Measurements from ENCODE around the gene TRAF6.

Gene TRAF6

DNA sequence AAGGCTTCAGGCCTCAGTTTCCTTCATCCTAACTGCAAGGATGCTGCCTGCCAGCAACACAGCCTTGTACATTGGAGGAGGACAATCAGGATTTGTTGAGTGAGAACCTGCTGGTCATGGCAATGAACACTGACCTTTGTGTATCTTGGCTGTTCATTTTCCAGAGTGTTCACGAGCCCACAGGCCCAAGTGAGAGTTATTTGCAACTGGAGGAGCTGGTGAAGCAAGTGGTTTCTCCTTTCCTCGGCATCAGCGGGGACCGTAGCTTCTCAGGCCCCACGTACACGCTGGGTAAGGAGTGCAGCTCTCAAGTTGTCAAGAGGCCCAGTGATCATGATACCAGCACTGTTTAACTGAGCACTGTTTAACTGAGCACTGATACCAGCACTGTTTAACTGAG, 59.0 kb downstream of the TRAF6 start:
- TF ChIP-seq, protein P1, sequence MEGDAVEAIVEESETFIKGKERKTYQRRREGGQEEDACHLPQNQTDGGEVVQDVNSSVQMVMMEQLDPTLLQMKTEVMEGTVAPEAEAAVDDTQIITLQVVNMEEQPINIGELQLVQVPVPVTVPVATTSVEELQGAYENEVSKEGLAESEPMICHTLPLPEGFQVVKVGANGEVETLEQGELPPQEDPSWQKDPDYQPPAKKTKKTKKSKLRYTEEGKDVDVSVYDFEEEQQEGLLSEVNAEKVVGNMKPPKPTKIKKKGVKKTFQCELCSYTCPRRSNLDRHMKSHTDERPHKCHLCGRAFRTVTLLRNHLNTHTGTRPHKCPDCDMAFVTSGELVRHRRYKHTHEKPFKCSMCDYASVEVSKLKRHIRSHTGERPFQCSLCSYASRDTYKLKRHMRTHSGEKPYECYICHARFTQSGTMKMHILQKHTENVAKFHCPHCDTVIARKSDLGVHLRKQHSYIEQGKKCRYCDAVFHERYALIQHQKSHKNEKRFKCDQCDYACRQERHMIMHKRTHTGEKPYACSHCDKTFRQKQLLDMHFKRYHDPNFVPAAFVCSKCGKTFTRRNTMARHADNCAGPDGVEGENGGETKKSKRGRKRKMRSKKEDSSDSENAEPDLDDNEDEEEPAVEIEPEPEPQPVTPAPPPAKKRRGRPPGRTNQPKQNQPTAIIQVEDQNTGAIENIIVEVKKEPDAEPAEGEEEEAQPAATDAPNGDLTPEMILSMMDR (IDR thresholded peaks at IDR 0.05; ENCODE audit: extremely low read depth, missing control alignments), result no peak
- no peak for DNase-seq (ENCODE audit: low spot score)

DNA sequence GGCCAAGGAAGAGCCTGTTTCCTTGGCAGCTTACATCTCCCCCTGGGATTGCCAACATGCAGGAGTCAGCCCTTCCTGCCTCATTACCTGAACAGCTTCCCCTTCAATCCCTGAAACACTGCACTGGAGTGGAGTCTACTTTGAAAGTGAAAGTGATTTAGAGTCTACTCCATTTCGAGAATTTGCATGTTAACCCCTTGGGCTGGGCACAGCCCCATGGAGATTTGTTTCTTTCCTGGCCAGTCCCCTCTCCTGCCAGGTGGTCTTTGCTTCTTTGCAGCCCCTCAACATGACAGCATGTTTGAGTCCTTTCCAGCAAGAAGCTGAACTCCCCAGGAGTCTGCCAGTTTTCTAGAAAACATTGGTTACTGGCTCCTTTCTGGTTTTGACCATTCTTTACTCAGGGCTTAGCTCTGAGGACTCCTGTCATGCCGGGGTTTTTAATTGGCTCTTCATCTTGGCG, 59.9 kb downstream of the TRAF6 start:
- DNase-seq (ENCODE audit: low spot score), result peak; percentile 44

GRCh38 chr11:36449561-36450096, 60.4 kb downstream of the TRAF6 start:
- TF ChIP-seq, protein P1 (IDR thresholded peaks at IDR 0.05; ENCODE audit: extremely low read depth, missing control alignments), result no peak
- DNase-seq (ENCODE audit: low spot score), result no peak

More for the DNA sequence above, 59.9 kb downstream of the TRAF6 start:
- TF ChIP-seq, protein P1 (IDR thresholded peaks at IDR 0.05; ENCODE audit: extremely low read depth, missing control alignments), result no peak

GRCh38 chr11:36447947-36448346, 62.1 kb downstream of the TRAF6 start:
- no peak for DNase-seq (ENCODE audit: low spot score)
- TF ChIP-seq, protein P1 (IDR thresholded peaks at IDR 0.05; ENCODE audit: extremely low read depth, missing control alignments), result no peak

DNA sequence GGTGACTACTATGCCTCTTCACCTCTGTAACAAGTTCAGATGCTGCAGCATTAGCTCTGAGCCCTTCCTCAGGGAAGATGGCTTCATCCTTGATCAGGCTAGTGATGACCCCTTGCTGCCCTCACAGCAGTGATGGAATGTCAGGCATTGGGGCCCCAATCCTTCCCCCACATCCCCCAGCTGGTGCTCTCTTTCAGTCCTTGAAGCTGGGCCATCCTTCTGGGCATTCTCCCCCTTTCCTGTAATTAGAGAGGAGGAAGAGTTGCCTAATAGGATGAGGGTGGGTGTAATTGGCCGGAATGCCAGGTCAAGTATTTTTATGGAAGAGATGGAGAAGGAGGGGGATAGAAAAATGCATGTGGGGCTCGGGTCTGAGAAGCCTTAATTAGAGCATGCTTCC, 62.6 kb downstream of the TRAF6 start:
- TF ChIP-seq, protein P1 (IDR thresholded peaks at IDR 0.05; ENCODE audit: extremely low read depth, missing control alignments), result no peak
- DNase-seq (ENCODE audit: low spot score), result no peak

DNA sequence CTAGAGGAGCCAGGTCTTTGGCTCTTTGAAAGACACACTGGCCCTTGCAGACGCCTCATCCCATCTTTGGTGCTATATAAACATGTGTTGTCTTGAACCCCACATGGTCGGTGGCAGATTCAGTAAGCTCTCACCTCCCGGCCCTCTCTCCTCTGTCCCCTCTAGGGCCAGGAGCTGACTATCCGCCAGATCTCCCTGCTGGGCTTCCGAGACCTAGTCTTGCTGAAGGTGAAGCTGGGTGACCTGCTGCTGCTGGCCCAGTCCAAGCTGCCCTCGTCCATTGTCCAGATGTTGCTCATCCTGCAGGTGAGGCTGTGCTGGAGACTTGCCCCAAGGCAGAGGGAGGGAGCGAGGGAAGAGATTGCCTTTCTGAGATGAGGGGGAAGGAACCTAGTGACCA, 63.9 kb downstream of the TRAF6 start:
- TF ChIP-seq, protein P1 (IDR thresholded peaks at IDR 0.05; ENCODE audit: extremely low read depth, missing control alignments), result no peak
- DNase-seq (ENCODE audit: low spot score), result no peak

DNA sequence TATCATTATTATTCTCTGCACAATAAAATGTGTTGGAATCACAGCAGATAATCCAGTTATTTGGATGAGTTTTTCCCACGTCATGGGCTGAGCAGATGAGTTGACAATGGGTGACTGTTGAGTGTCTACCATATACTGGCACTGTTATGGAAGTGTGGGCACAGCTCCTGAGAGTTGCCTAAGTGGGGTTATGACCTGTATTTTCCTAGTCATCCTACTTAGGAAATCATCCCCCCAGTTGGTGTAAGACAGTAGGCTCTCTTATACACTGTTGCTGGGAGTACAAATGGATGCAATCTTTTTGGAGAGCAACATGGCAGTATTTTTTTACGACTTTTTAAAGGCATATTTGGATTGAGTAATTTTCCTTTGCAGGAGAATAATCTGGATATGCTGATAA, 66.4 kb downstream of the TRAF6 start:
- no peak for DNase-seq (ENCODE audit: low spot score)
- TF ChIP-seq, protein P1 (IDR thresholded peaks at IDR 0.05; ENCODE audit: extremely low read depth, missing control alignments), result no peak

Measured in GM20000 (cell line).